GM18499 (cell line): ENCODE data around the gene GLB1L3.
"Not testable (repeated sequence)": the region's sequence is repeated elsewhere in the genome, so short reads cannot be mapped to it uniquely, and the experiment has no call there.

Experiments
- ATAC-seq: cut with Tn5 transposase; IDR thresholded peaks from one replicate; pipeline ENCODE4 v1.9.1; 2021; ENCODE audit warnings: moderate number of reproducible peaks; ENCODE audit not compliant: insufficient read depth, unreplicated experiment

The GLB1L3 gene

GRCh38 chr11:134294664-134295063 is 18.5 kb downstream of the GLB1L3 start:
- ATAC-seq = no peak

DNA sequence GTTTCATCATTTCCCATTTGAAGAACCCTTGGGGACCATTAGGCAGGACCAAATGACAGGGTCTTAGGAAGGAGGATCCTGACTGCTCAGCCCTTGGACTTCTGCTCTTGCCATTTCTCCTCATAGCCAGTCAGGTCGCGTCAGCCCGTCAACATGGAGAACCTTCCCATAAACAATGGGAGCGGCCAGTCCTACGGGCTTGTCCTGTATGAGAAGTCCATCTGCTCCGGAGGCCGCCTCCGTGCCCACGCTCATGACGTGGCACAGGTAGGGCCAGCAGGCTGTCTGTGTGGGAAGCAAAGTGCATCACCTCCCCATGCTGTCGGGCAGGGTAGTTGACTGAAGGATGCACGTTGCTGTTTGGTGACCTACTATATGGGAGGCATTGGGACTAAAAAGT is 36.0 kb downstream of the GLB1L3 start:
- ATAC-seq = no peak

DNA sequence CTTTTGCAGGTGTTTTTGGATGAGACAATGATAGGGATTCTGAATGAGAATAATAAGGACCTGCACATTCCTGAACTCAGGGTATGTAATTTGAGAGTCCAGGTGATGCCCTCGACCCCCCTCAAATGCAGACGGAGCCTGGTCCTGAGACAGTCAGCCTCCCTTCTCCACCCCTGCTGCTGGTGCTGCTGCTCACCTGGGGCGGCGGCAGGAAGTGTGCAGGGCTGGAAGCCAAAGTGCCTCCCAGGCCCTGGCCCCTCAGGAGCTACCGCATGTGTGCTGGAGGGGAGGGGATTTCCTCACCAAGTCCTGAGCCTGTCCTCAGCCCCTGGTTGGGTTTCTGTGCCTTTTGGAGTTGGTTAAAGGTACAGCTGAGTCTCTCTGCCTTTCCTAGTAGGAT is 36.6 kb downstream of the GLB1L3 start:
- ATAC-seq = no peak

GRCh38 chr11:134313379-134313778 is 37.2 kb downstream of the GLB1L3 start:
- ATAC-seq = no peak

DNA sequence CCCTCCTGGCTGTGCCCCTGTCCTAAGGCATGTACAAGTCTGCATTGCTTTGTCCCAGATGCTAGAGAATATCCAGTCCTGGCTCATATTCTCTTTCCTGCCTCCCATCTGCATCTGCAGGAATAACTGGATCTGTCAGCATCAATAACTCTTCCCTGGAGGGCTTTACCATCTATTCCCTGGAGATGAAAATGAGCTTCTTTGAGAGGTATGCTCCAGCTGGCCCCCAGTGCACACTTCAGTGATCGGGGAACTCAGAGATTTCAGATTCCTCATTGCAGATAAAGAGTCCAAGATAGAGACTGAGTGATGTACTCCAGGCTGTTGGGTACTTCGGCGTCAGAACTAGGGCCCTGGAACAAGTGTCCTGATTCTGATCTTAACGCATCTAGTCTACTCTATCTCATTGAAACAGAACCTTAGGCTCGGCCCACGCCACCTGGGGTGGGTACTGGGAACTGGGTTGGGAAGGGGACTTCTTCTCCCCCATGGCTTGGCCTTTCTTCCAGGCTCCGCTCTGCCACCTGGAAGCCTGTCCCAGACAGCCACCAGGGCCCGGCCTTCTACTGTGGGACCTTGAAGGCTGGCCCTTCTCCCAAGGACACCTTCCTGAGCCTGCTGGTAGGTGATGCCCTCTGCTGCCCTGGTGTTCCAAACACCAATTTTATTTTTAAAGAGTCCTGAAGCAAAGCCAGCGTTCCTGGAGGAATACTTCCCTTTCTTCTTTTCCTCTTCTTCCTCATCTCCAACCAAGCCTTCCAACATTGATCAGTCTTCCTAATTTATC is 37.8 kb downstream of the GLB1L3 start:
- no peak for ATAC-seq

GRCh38 chr11:134317103-134317502 is 40.9 kb downstream of the GLB1L3 start:
- ATAC-seq = no peak

DNA sequence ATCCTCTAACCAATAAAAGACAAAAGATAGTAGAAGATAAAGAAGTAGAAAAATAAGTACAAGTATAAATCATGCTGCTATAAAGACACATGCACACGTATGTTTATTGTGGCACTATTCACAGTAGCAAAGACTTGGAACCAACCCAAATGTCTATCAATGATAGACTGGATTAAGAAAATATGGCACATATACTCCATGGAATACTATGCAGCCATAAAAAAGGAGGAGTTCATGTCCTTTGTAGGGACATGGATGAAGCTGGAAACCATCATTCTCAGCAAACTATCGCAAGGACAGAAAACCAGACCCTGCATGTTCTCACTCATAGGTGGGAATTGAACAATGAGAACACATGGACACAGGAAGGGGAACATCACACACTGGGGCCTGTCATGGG is 45.2 kb downstream of the GLB1L3 start:
- ATAC-seq = not testable (repeated sequence)

DNA sequence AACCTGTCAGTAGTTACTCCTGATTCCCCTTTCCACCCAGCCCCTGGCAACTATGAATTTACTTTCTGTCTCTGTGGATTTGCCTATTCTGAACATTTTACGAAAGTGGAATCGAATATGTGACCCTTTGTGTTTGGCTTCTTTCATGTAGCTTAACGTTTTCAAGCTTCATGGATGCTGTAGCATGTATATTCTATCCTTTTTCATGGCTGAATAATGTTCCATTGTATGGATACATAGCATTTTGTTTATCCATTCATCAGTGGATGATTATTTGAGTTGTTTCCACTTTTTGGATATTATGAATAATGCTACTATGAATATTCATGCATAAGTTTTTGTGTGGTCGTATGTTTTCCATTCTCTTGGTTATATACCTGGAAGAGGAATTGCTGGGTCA is 46.4 kb downstream of the GLB1L3 start:
- no peak for ATAC-seq

GRCh38 chr11:134328433-134328832 is 52.3 kb downstream of the GLB1L3 start:
- no peak for ATAC-seq

GRCh38 chr11:134330611-134331353 is 54.6 kb downstream of the GLB1L3 start:
- ATAC-seq = no peak

DNA sequence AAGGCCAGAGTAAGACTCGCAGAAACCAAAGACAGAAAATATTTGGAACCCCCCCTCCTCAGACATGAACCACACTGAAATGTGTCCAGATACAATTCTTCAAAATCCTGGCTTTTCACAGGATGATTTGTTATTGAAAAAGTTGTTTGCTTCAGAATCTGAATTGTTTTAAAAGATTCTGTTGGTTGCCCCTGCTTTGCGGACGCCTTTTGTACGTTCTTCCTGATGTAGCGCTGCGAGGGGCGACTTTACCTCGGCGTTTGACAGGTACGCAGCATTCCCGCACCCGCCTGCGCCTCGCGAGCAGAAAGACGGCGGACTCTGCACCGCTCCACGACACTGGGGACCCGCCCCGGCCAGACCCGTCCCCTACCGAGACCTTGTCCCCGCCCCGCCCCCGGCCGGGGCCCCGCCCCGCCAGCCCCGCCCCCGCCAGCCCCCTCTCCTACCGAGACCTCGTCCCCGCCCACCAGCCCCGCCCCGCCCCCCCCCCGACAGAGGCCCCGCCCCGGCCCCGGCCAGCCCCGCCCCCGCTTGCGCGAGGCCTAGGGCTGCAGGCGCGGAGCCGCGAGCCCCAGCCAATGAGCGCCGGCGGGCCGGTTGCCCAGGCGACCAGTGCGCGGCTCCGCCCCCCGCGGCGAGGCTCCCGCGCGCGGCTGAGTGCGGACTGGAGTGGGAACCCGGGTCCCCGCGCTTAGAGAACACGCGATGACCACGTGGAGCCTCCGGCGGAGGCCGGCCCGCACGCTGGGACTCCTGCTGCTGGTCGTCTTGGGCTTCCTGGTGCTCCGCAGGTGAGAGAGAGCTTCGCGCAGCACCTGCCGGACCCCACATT is 55.4 kb downstream of the GLB1L3 start, which contains the start of gene GLB1L2:
TSS of gene GLB1L2 (plus strand) at position 635 of the 835 bp plus-strand sequence. CDS start at position 709, 74 bp downstream.
- no peak for ATAC-seq

- ATAC-seq = no peak
Measured at GRCh38 chr11:134332189-134332631, 56.0 kb downstream of the GLB1L3 start.

GRCh38 chr11:134332782-134333181 is 56.6 kb downstream of the GLB1L3 start:
- ATAC-seq = no peak

- ATAC-seq = no peak
Measured at GRCh38 chr11:134333312-134333711, 57.1 kb downstream of the GLB1L3 start.

- ATAC-seq = no peak
Measured at GRCh38 chr11:134333946-134334345, 57.8 kb downstream of the GLB1L3 start.

DNA sequence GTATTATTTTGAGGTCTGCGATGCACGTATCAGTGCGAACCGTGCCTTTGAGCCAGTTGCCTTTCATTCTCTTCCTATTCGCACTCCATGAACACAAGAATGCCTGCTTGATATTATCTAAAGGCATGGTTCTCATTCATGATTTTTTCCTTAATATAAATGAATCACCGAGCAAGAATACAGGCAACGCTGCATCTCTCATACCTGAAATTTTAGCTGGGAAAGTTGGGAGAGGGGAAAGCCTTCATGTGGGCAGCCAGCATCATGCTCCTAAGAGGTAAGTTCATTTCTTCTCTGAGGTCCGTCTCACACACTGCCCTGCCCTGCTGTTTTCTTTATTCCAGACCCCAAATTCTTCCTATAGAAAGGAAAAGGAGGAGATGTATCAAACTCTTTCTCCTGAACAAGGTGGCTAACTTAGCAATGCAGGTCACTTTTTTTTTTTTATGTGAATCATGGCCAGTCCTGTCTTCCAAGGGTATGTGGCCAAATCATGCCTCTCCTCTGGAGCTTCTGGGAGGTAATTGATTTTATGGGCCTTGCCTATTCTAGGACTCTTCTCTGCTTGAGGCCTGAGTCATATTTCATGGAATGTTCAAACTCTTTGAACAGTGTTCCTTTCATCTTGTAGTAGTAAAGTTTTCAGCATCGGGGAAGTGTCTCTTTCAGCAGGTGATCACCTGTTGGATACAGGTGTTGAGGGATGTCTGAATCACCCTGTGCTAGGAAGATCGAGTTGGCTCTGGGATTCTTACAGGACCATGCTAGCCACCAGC is 58.8 kb downstream of the GLB1L3 start:
- no peak for ATAC-seq

- ATAC-seq = no peak
Measured at GRCh38 chr11:134337051-134337450, 60.9 kb downstream of the GLB1L3 start.

DNA sequence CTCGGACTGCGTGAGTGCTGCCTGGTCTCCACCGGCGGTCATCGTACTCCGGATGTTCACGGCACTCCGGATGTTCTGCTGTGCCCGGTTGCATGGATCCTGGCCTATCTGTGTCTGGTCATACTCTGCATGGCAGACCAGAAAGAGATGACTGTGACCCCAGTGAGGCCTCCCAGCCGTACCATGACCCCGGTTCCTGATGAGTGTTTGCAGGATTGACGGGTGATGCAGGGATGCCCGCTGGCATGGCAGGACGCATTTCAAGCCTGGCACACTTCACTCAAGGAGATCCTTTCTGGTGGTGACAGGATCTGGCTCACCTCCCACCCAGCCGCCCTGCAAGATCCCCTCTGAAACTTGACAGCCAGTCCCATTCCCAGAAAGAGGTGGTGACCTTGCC is 61.9 kb downstream of the GLB1L3 start:
- ATAC-seq = no peak

DNA sequence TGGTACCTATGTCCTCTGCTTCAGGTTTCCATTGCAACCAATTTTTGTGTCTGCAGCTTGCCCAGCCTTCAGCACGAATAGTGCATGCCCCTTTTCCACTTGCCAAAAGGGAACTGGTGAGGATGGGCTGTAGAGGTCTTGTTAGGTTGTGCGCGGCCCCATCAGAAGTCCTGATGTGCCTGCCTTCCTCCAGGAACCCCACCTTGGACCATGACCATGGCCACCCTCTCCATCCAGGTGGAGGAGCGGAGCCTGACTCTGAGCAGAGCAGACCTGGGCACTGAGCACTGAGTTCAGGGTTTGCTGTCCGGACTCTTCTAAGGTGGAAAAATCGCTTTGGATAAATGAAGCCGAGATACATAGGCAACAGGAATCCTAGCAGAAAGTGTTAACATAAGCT is 62.5 kb downstream of the GLB1L3 start:
- no peak for ATAC-seq

GRCh38 chr11:134339756-134340155 is 63.6 kb downstream of the GLB1L3 start:
- ATAC-seq = no peak
